SK-N-SH treated with all-trans-retinoic acid at 6 μM for 48 hours (cell line): ENCODE results near the gene CD151.
A peak's percentile ranks its signal among the peaks of the same experiment; 100 is the strongest.

Experiments used
- ATAC-seq: fragments of 200-7000 bp; cut with Tn5 transposase; 3 replicates; pipeline ENCODE4 v1.9.1; 2020; ENCODE audit warnings: mild to moderate bottlenecking, moderate library complexity
- BACH2 ChIP-seq: fragments of 250-450 bp; sonication (Bioruptor Pico); IDR thresholded peaks from 2 replicates; pipeline ENCODE4 v1.9.0; 2021; ENCODE audit warnings: mild to moderate bottlenecking, borderline replicate concordance
- CSDC2 ChIP-seq: fragments of 250-450 bp; sonication (Bioruptor Pico); IDR thresholded peaks from 2 replicates; pipeline ENCODE4 v1.5.0; 2020; ENCODE audit warnings: mild to moderate bottlenecking, moderate library complexity
- GLIS3 ChIP-seq: fragments of 250-450 bp; sonication (Bioruptor Pico); IDR thresholded peaks from 2 replicates; pipeline ENCODE4 v1.5.0; 2020; ENCODE audit warnings: mild to moderate bottlenecking, moderate library complexity
- ISL1 ChIP-seq: fragments of 250-450 bp; sonication (Bioruptor Pico); IDR thresholded peaks from 2 replicates; pipeline ENCODE4 v2.1.2; 2022; ENCODE audit warnings: mild to moderate bottlenecking, moderate library complexity
- OSR1 ChIP-seq: fragments of 250-450 bp; sonication (Bioruptor Pico); IDR thresholded peaks from 2 replicates; pipeline ENCODE4 v1.8.0; 2022; ENCODE audit warnings: moderate library complexity, mild to moderate bottlenecking, inconsistent platforms
- PATZ1 ChIP-seq: fragments of 250-450 bp; sonication (Bioruptor Pico); IDR thresholded peaks from 2 replicates; pipeline ENCODE4 v1.8.0; 2020; ENCODE audit warnings: mild to moderate bottlenecking, moderate library complexity, borderline replicate concordance
- PPARA ChIP-seq: fragments of 250-450 bp; sonication (Bioruptor Pico); IDR thresholded peaks from 2 replicates; pipeline ENCODE4 v1.5.0; 2020; ENCODE audit warnings: mild to moderate bottlenecking, borderline replicate concordance
- RARB ChIP-seq: fragments of 250-450 bp; sonication (Bioruptor Pico); IDR thresholded peaks from 2 replicates; pipeline ENCODE4 v1.8.0; 2021; ENCODE audit warnings: mild to moderate bottlenecking, moderate library complexity
- TCF4 ChIP-seq: fragments of 250-450 bp; sonication (Bioruptor Pico); IDR thresholded peaks from 2 replicates; pipeline ENCODE4 v1.8.0; 2021; ENCODE audit warnings: mild to moderate bottlenecking, moderate library complexity, borderline replicate concordance
- TOX ChIP-seq: fragments of 250-450 bp; sonication (Bioruptor Pico); IDR thresholded peaks from 2 replicates; pipeline ENCODE4 v1.8.0; 2021; ENCODE audit warnings: mild to moderate bottlenecking, moderate library complexity, borderline replicate concordance
- TSHZ2 ChIP-seq: fragments of 250-450 bp; sonication (Bioruptor Pico); IDR thresholded peaks from 2 replicates; pipeline ENCODE4 v1.5.0; 2020; ENCODE audit warnings: mild to moderate bottlenecking, moderate library complexity
- ZC3H10 ChIP-seq: fragments of 250-450 bp; sonication (Bioruptor Pico); IDR thresholded peaks from 2 replicates; pipeline ENCODE4 v1.5.1; 2021; ENCODE audit warnings: mild to moderate bottlenecking, moderate library complexity
- ZFP3 ChIP-seq: fragments of 250-450 bp; sonication (Bioruptor Pico); IDR thresholded peaks from 2 replicates; pipeline ENCODE4 v1.5.0; 2020; ENCODE audit warnings: mild to moderate bottlenecking, moderate library complexity
- ZFP30 ChIP-seq: fragments of 450-650 bp; formaldehyde crosslinking; IDR thresholded peaks from 2 replicates; pipeline ENCODE4 v1.5.0; 2022; ENCODE audit warnings: mild to moderate bottlenecking, moderate library complexity
- ZNF565 ChIP-seq: fragments of 450-650 bp; formaldehyde crosslinking; conservative IDR thresholded peaks from 2 replicates; pipeline ENCODE4 v1.5.0; 2020; ENCODE audit warnings: low read depth, mild to moderate bottlenecking, moderate library complexity
- ZNF70 ChIP-seq: fragments of 450-650 bp; formaldehyde crosslinking; IDR thresholded peaks from 2 replicates; pipeline ENCODE4 v1.5.0; 2020; ENCODE audit warnings: mild to moderate bottlenecking, moderate library complexity
- ZNF8 ChIP-seq: fragments of 450-650 bp; formaldehyde crosslinking; IDR thresholded peaks from 2 replicates; pipeline ENCODE4 v1.5.0; 2020; ENCODE audit warnings: mild to moderate bottlenecking, moderate library complexity
- TF ChIP-seq, protein P1 (sequence below): fragments of 250-450 bp; sonication (Bioruptor Pico); IDR thresholded peaks from 2 replicates; pipeline ENCODE4 v1.5.1; 2020; ENCODE audit warnings: low read depth, mild to moderate bottlenecking, moderate library complexity
- TF ChIP-seq, protein P2 (sequence below): fragments of 250-450 bp; sonication (Bioruptor Pico); IDR thresholded peaks from 2 replicates; pipeline ENCODE4 v1.5.1; 2021; ENCODE audit warnings: mild to moderate bottlenecking, moderate library complexity
- TF ChIP-seq, protein P3 (sequence below): fragments of 250-450 bp; sonication (Bioruptor Pico); IDR thresholded peaks from 2 replicates; pipeline ENCODE4 v1.8.0; 2021; ENCODE audit warnings: low read depth, mild to moderate bottlenecking, moderate library complexity, borderline replicate concordance

CD151 gene

GRCh38 chr11:831961-832528, 707 bp upstream of the CD151 start:
- TF ChIP-seq TCF4 (CRISPR knock-in tag) (no peak), PPARA (CRISPR knock-in tag) (no peak), BACH2 (CRISPR knock-in tag) (no peak), ZNF565 (no peak), CSDC2 (CRISPR knock-in tag) (no peak), RARB (CRISPR knock-in tag) (no peak)
- no peak for ATAC-seq

DNA sequence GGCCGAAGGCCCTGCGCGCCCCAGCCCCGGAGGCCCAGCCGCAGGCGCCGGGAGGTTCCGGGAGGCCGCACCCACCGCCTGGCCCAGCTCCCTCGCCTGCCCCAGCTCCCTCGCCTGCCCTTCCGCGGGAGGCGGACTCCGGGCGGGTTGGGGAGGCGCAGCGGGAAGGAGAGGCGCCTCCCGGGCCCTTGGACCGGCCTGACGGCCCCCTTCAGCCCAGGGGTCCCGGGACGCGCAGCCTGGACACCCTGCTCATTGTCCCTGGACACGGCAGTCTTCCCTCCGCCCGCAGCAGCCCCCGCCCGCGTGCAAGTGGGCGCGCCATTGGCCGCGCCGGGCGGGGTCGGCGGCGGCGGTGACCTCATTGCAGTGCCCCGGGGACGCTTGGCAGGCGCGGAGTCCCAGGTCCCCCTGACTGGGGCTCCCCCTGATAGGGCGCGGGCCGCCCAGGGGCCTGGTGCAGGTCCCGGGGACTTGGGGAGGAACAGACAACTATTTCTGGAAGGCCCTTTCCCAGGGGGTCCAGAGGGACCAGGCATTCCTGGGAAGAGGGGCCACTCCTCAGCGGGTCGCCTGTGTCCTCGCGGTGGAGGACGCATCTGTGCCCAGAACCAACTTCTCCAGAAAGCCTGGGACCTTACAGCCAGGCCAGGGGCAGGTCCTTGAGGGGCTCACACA, 501 bp downstream of the CD151 start:
- no peak for TF ChIP-seq ZC3H10 (CRISPR knock-in tag)
- TF ChIP-seq ZFP30 (CRISPR knock-in tag): no peak
- no peak for TF ChIP-seq PPARA (CRISPR knock-in tag)
- TF ChIP-seq, protein P1, sequence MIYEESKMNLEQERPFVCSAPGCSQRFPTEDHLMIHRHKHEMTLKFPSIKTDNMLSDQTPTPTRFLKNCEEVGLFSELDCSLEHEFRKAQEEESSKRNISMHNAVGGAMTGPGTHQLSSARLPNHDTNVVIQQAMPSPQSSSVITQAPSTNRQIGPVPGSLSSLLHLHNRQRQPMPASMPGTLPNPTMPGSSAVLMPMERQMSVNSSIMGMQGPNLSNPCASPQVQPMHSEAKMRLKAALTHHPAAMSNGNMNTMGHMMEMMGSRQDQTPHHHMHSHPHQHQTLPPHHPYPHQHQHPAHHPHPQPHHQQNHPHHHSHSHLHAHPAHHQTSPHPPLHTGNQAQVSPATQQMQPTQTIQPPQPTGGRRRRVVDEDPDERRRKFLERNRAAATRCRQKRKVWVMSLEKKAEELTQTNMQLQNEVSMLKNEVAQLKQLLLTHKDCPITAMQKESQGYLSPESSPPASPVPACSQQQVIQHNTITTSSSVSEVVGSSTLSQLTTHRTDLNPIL (CRISPR knock-in tag): no peak
- no peak for TF ChIP-seq ZNF565
- TF ChIP-seq TSHZ2 (CRISPR knock-in tag): no peak
- no peak for TF ChIP-seq GLIS3 (CRISPR knock-in tag)
- no peak for TF ChIP-seq TOX (CRISPR knock-in tag)
- no peak for TF ChIP-seq ZNF8 (CRISPR knock-in tag)
- no peak for TF ChIP-seq RARB (CRISPR knock-in tag)
- ATAC-seq: peak; percentile 2

GRCh38 chr11:833849-834311, 1.1 kb downstream of the CD151 start:
- TF ChIP-seq TOX (CRISPR knock-in tag): no peak
- TF ChIP-seq ZFP30 (CRISPR knock-in tag): no peak
- TF ChIP-seq PPARA (CRISPR knock-in tag): no peak
- TF ChIP-seq ZFP3 (CRISPR knock-in tag): no peak
- TF ChIP-seq ZNF565: no peak
- no peak for TF ChIP-seq ZNF70 (CRISPR knock-in tag)
- TF ChIP-seq ZC3H10 (CRISPR knock-in tag): no peak
- no peak for TF ChIP-seq ISL1 (CRISPR knock-in tag)
- TF ChIP-seq, protein P2, sequence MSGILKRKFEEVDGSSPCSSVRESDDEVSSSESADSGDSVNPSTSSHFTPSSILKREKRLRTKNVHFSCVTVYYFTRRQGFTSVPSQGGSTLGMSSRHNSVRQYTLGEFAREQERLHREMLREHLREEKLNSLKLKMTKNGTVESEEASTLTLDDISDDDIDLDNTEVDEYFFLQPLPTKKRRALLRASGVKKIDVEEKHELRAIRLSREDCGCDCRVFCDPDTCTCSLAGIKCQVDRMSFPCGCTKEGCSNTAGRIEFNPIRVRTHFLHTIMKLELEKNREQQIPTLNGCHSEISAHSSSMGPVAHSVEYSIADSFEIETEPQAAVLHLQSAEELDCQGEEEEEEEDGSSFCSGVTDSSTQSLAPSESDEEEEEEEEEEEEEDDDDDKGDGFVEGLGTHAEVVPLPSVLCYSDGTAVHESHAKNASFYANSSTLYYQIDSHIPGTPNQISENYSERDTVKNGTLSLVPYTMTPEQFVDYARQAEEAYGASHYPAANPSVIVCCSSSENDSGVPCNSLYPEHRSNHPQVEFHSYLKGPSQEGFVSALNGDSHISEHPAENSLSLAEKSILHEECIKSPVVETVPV: no peak
- no peak for TF ChIP-seq OSR1 (CRISPR knock-in tag)
- no peak for TF ChIP-seq PATZ1 (CRISPR knock-in tag)
- no peak for TF ChIP-seq RARB (CRISPR knock-in tag)
- TF ChIP-seq CSDC2 (CRISPR knock-in tag): no peak
- TF ChIP-seq TSHZ2 (CRISPR knock-in tag): no peak
- TF ChIP-seq, protein P3, sequence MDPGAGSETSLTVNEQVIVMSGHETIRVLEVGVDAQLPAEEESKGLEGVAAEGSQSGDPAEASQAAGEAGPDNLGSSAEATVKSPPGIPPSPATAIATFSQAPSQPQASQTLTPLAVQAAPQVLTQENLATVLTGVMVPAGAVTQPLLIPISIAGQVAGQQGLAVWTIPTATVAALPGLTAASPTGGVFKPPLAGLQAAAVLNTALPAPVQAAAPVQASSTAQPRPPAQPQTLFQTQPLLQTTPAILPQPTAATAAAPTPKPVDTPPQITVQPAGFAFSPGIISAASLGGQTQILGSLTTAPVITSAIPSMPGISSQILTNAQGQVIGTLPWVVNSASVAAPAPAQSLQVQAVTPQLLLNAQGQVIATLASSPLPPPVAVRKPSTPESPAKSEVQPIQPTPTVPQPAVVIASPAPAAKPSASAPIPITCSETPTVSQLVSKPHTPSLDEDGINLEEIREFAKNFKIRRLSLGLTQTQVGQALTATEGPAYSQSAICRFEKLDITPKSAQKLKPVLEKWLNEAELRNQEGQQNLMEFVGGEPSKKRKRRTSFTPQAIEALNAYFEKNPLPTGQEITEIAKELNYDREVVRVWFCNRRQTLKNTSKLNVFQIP (CRISPR knock-in tag): no peak
- TF ChIP-seq BACH2 (CRISPR knock-in tag): no peak
- no peak for TF ChIP-seq GLIS3 (CRISPR knock-in tag)
- ATAC-seq: no peak
